Sigmoid colon (tissue), 4 donors: Measurements from ENCODE around the gene DOCK3.
"Not testable (repeated sequence)": the region's sequence is repeated elsewhere in the genome, so short reads cannot be mapped to it uniquely, and the experiment has no call there.

Experiments
- CTCF ChIP-seq, 4 experiments: fragments of 450-650 bp in 3 of 4; fragments of 200-600 bp in 1 of 4; IDR thresholded peaks; one replicate each; pipeline ENCODE4 v1.5.1; 2016 to 2019; ENCODE audit warnings: antibody characterized with exemption in 4 of 4, mild to moderate bottlenecking in 3 of 4, moderate library complexity in 2 of 4
- POLR2AphosphoS5 ChIP-seq, 4 donors: sonication (generic); formaldehyde crosslinking; IDR thresholded peaks; one replicate each; pipeline ENCODE4 v1.6.1; 2017; ENCODE audit warnings: antibody characterized with exemption in 4 of 4

- not testable (repeated sequence) for TF ChIP-seq POLR2AphosphoS5, CTCF (IDR thresholded peaks at IDR 0.05)
Measured at GRCh38 chr3:50901097-50901496, 226.4 kb downstream of the DOCK3 start.
